Stimulated activated naive CD8-positive, alpha-beta T cell treated with anti-CD3 and anti-CD28 coated beads, Interleukin-15, Interleukin-2, amounts not matched to agents 100 ng/mL and 50 ng/mL, for 24 hours (primary cell): ENCODE results near the gene DCAF12.

Experiments
- H3K27ac Mint-ChIP-seq: one replicate; pipeline ENCODE4 v1.8.0; 2021; ENCODE audit warnings: mild to moderate bottlenecking, mixed read lengths
- H3K27me3 Mint-ChIP-seq: one replicate; pipeline ENCODE4 v1.8.0; 2021; ENCODE audit warnings: mixed read lengths
- H3K36me3 Mint-ChIP-seq: one replicate; pipeline ENCODE4 v1.8.0; 2021; ENCODE audit warnings: low read depth, mixed read lengths
- H3K4me1 Mint-ChIP-seq: one replicate; pipeline ENCODE4 v1.8.0; 2021; ENCODE audit warnings: low read depth, mixed read lengths
- H3K4me3 Mint-ChIP-seq: one replicate; pipeline ENCODE4 v1.8.0; 2021; ENCODE audit warnings: mild to moderate bottlenecking, mixed read lengths
- H3K9me3 Mint-ChIP-seq: one replicate; pipeline ENCODE4 v1.8.0; 2021; ENCODE audit warnings: mixed read lengths

DCAF12 gene

GRCh38 chr9:34126207-34127034, at the start of gene DCAF12:
TSS of gene DCAF12 (minus strand) at chr9:34126698. CDS start at chr9:34126431, 267 bp downstream.
- Mint-ChIP-seq H3K27me3 (no peaks in the 10 kb centered on the region), H3K4me3 (peak within 1 kb of the TSS; percentile 98), H3K27ac (peak within 1 kb of the TSS; percentile 97), H3K4me1 (peaks cover 43% of the 10 kb centered on the region), H3K36me3 (peaks cover 37% of the 10 kb centered on the region), H3K9me3 (no peaks in the 10 kb centered on the region)

GRCh38 chr9:34176089-34176488, 49.6 kb upstream of the DCAF12 start:
- Mint-ChIP-seq H3K4me3 (no peak overlapping the region), H3K9me3 (no peaks in the 10 kb centered on the region), H3K4me1 (peaks cover 41% of the 10 kb centered on the region), H3K36me3 (no peaks in the 10 kb centered on the region), H3K27ac (no peak overlapping the region), H3K27me3 (no peaks in the 10 kb centered on the region)

- Mint-ChIP-seq H3K27ac (peak overlapping the region; percentile 51), H3K27me3 (no peaks in the 10 kb centered on the region), H3K4me1 (peaks cover 15% of the 10 kb centered on the region), H3K36me3 (no peaks in the 10 kb centered on the region), H3K4me3 (peak overlapping the region; percentile 35), H3K9me3 (no peaks in the 10 kb centered on the region)
These were observed 45.4 kb upstream of the DCAF12 start for GRCh38 chr9:34171753-34172535.

- Mint-ChIP-seq H3K4me3 (no peak overlapping the region), H3K27me3 (no peaks in the 10 kb centered on the region), H3K4me1 (peaks cover 11% of the 10 kb centered on the region), H3K27ac (no peak overlapping the region), H3K36me3 (no peaks in the 10 kb centered on the region), H3K9me3 (no peaks in the 10 kb centered on the region)
These were observed 43.9 kb upstream of the DCAF12 start for GRCh38 chr9:34170237-34170991.

GRCh38 chr9:34169125-34169524, 42.6 kb upstream of the DCAF12 start:
- Mint-ChIP-seq H3K9me3 (no peaks in the 10 kb centered on the region), H3K36me3 (no peaks in the 10 kb centered on the region), H3K27ac (no peak overlapping the region), H3K27me3 (no peaks in the 10 kb centered on the region), H3K4me1 (peaks cover 11% of the 10 kb centered on the region), H3K4me3 (no peak overlapping the region)

- H3K9me3 Mint-ChIP-seq = no peaks in the 10 kb centered on the region
- no peaks in the 10 kb centered on the region for H3K27me3 Mint-ChIP-seq
- no peaks in the 10 kb centered on the region for H3K36me3 Mint-ChIP-seq
- no peak overlapping the region for H3K27ac Mint-ChIP-seq
- no peaks in the 10 kb centered on the region for H3K4me1 Mint-ChIP-seq
- no peak overlapping the region for H3K4me3 Mint-ChIP-seq
These were observed 36.9 kb upstream of the DCAF12 start for GRCh38 chr9:34163434-34163833.

- H3K9me3 Mint-ChIP-seq = no peaks in the 10 kb centered on the region
- H3K27me3 Mint-ChIP-seq = no peaks in the 10 kb centered on the region
- H3K27ac Mint-ChIP-seq = no peak overlapping the region
- no peaks in the 10 kb centered on the region for H3K4me1 Mint-ChIP-seq
- H3K4me3 Mint-ChIP-seq = no peak overlapping the region
- H3K36me3 Mint-ChIP-seq = no peaks in the 10 kb centered on the region
These were observed 31.9 kb upstream of the DCAF12 start for GRCh38 chr9:34158362-34158869.

GRCh38 chr9:34157898-34158297, 31.4 kb upstream of the DCAF12 start:
- Mint-ChIP-seq H3K36me3 (no peaks in the 10 kb centered on the region), H3K4me3 (no peak overlapping the region), H3K4me1 (no peaks in the 10 kb centered on the region), H3K27me3 (no peaks in the 10 kb centered on the region), H3K9me3 (no peaks in the 10 kb centered on the region), H3K27ac (no peak overlapping the region)

- Mint-ChIP-seq H3K27ac (no peak overlapping the region), H3K4me3 (no peak overlapping the region), H3K36me3 (no peaks in the 10 kb centered on the region), H3K4me1 (no peaks in the 10 kb centered on the region), H3K27me3 (no peaks in the 10 kb centered on the region), H3K9me3 (no peaks in the 10 kb centered on the region)
These were observed 30.8 kb upstream of the DCAF12 start for GRCh38 chr9:34157318-34157717.

GRCh38 chr9:34154057-34154456, 27.6 kb upstream of the DCAF12 start:
- Mint-ChIP-seq H3K9me3 (no peaks in the 10 kb centered on the region), H3K4me1 (no peaks in the 10 kb centered on the region), H3K4me3 (no peak overlapping the region), H3K27ac (no peak overlapping the region), H3K36me3 (no peaks in the 10 kb centered on the region), H3K27me3 (peaks cover 3% of the 10 kb centered on the region)

GRCh38 chr9:34151398-34151797, 24.9 kb upstream of the DCAF12 start:
- Mint-ChIP-seq H3K4me3 (no peak overlapping the region), H3K4me1 (no peaks in the 10 kb centered on the region), H3K27me3 (peaks cover 3% of the 10 kb centered on the region), H3K27ac (peak overlapping the region; percentile 19), H3K9me3 (no peaks in the 10 kb centered on the region), H3K36me3 (no peaks in the 10 kb centered on the region)

GRCh38 chr9:34145165-34145564, 18.7 kb upstream of the DCAF12 start:
- no peaks in the 10 kb centered on the region for H3K36me3 Mint-ChIP-seq
- H3K4me3 Mint-ChIP-seq = no peak overlapping the region
- H3K9me3 Mint-ChIP-seq = no peaks in the 10 kb centered on the region
- peaks cover 3% of the 10 kb centered on the region for H3K27me3 Mint-ChIP-seq
- no peaks in the 10 kb centered on the region for H3K4me1 Mint-ChIP-seq
- no peak overlapping the region for H3K27ac Mint-ChIP-seq

- no peaks in the 10 kb centered on the region for H3K9me3 Mint-ChIP-seq
- H3K4me3 Mint-ChIP-seq = no peak overlapping the region
- H3K27ac Mint-ChIP-seq = no peak overlapping the region
- no peaks in the 10 kb centered on the region for H3K36me3 Mint-ChIP-seq
- peaks cover 3% of the 10 kb centered on the region for H3K4me1 Mint-ChIP-seq
- H3K27me3 Mint-ChIP-seq = no peaks in the 10 kb centered on the region
These were observed 16.6 kb upstream of the DCAF12 start for GRCh38 chr9:34143116-34143515.

GRCh38 chr9:34140853-34141252, 14.4 kb upstream of the DCAF12 start:
- H3K27me3 Mint-ChIP-seq = no peaks in the 10 kb centered on the region
- no peak overlapping the region for H3K4me3 Mint-ChIP-seq
- peaks cover 3% of the 10 kb centered on the region for H3K4me1 Mint-ChIP-seq

More at GRCh38 chr9:34140853-34141252, 14.4 kb upstream of the DCAF12 start:
- Mint-ChIP-seq H3K9me3 (no peaks in the 10 kb centered on the region), H3K27ac (no peak overlapping the region), H3K36me3 (no peaks in the 10 kb centered on the region)
